ENCODE measurements around the gene ZNF557. TPM values are rescaled to one million over a fixed set of nuclear protein-coding genes. Genes with fewer than 3 reads are reported as not detected.

ZNF557 gene
- total and polyA plus RNA-seq, 4 experiments from 2014 or later = 0.94 to 33.2 (median 21.0) TPM

GRCh38 chr19:7099597-7099921, 30.1 kb downstream of the ZNF557 start:
- intact Hi-C loops (cut with micrococcal nuclease) = loop anchor here (1.0 kb wide), 1 partner anchor 30 kb away; the partner anchor contains the start of gene ZNF557
- POLR2A ChIA-PET (ENCODE audit: partially characterized antibody) = interaction anchor here (0.6 to 1.9 kb wide), 14 partner anchors 14 to 845 kb away, joined by 3 to 31 read pairs (median 6); partner anchors contain the start of genes ARHGEF18, MAP2K7, PET100 and TRAPPC5
- Mint-ChIP-seq H3K36me3 (peaks cover 16 to 18% of the 10 kb centered on the region in 2 donors), H3K9me3 (peaks cover 0 to 33% (median 22%) of the 10 kb centered on the region in 8 donors), H3K4me3 (peak overlapping the region; percentile 84 to 96 (median 92)), H3K27me3 (peaks cover 0 to 3% of the 10 kb centered on the region in 2 donors), H3K4me1 (peaks cover 13 to 40% (median 27%) of the 10 kb centered on the region in 4 donors), H3K27ac (peak overlapping the region; percentile 62 to 98 (median 93))
- Histone ChIP-seq H3K4me1 (ENCODE audit: insufficient read depth, low read length) (peaks cover 23% of the 10 kb centered on the region), H3K9me3 (ENCODE audit: control insufficient read depth in 1 of 2, low read length in 2 of 2) (no peaks in the 10 kb centered on the region), H3K27me3 (ENCODE audit: insufficient read depth, low read length) (no peaks in the 10 kb centered on the region), H3K36me3 (ENCODE audit: insufficient read depth, low read length) (no peaks in the 10 kb centered on the region), H3K27ac (ENCODE audit: low read depth, low read length) (peak overlapping the region; percentile 86), H3K4me3 (ENCODE audit: low read length in 2 of 2) (peak overlapping the region; percentile 57 to 86)
- CTCF ChIA-PET (ENCODE audit: partially characterized antibody) = interaction anchor here (0.5 to 1.6 kb wide), 8 partner anchors 29 to 701 kb away, joined by 3 to 5 read pairs (median 4); partner anchors contain the start of gene ZNF557
- DNase-seq = no peak

- peaks cover 5 to 10% of the 10 kb centered on the region in 2 donors for H3K36me3 Mint-ChIP-seq
- peaks cover 13 to 40% (median 27%) of the 10 kb centered on the region in 4 donors for H3K4me1 Mint-ChIP-seq
- intact Hi-C loops (cut with micrococcal nuclease) = loop anchor here (1.0 to 2.0 kb wide), 4 partner anchors 225 to 579 kb away; partner anchors contain the start of gene TRAPPC5
- DNase-seq = peak; percentile 43 to 58 (median 48)
- peak overlapping the region; percentile 41 to 78 (median 70) for H3K4me3 Mint-ChIP-seq
- CTCF ChIA-PET (ENCODE audit: partially characterized antibody) = interaction anchor here (0.6 to 2.7 kb wide), 16 partner anchors 10 to 1139 kb away, joined by 3 to 21 read pairs (median 4); partner anchors contain the start of genes TRAPPC5 and ZNF557
- H3K27me3 Mint-ChIP-seq = peaks cover 0 to 3% of the 10 kb centered on the region in 2 donors
- Histone ChIP-seq H3K4me3 (ENCODE audit: low read length in 2 of 2) (no peak overlapping the region), H3K36me3 (ENCODE audit: insufficient read depth, low read length) (no peaks in the 10 kb centered on the region), H3K27ac (ENCODE audit: low read depth, low read length) (no peak overlapping the region), H3K4me1 (ENCODE audit: insufficient read depth, low read length) (peaks cover 23% of the 10 kb centered on the region), H3K27me3 (ENCODE audit: insufficient read depth, low read length) (no peaks in the 10 kb centered on the region), H3K9me3 (ENCODE audit: control insufficient read depth in 1 of 2, low read length in 2 of 2) (no peaks in the 10 kb centered on the region)
- H3K27ac Mint-ChIP-seq = peak overlapping the region in 6 of 7 donors; percentile 53 to 83 (median 69)
- POLR2A ChIA-PET (ENCODE audit: partially characterized antibody) = interaction anchor here (1.0 to 1.8 kb wide), 3 partner anchors 240 to 247 kb away, joined by 5 to 9 read pairs (median 5); partner anchors contain the start of gene ARHGEF18
- peaks cover 0 to 17% (median 7%) of the 10 kb centered on the region in 8 donors for H3K9me3 Mint-ChIP-seq
Observed at GRCh38 chr19:7101498-7102253, 32.2 kb downstream of the ZNF557 start.

DNA sequence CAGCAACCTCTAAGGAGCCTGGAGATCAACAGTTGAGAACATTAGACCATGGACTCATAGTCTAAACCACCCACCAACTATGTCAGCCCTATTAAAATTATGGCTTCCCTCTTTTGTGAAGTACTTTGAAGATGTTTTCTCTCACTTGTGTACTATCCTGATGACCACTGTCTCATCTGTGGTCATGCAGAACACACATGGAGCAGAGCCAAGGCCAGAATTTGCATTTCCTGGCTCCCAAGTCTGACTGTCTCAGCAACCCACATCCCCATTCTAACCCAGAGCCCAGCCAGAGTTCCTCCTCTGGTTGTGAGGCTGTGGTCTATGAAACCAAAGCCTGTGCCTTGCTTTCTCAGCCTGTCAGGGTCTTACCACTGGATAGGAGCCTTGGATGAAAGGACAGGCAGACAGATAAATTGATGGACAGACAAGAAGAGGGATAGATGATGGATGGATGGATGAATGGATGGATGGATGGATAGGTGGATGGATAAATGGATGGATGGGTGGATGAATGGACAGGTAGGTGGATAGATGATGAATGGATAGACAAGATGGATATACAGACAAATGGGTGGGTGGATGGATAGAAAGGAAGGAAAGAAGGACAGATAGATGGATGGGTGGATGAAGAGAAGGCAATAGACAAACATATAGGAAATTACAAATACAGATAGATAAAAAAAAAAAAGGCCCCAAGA, 35.4 kb downstream of the ZNF557 start:
- intact Hi-C loops (cut with micrococcal nuclease) = no loop called here
- CTCF ChIA-PET (ENCODE audit: partially characterized antibody) = no interaction called here

GRCh38 chr19:7106711-7107657, 37.5 kb downstream of the ZNF557 start:
- H3K9me3 Mint-ChIP-seq = no peaks in the 10 kb centered on the region
- intact Hi-C loops (cut with micrococcal nuclease) = no loop called here
- H3K27ac Mint-ChIP-seq = no peak overlapping the region
- Histone ChIP-seq H3K9me3 (ENCODE audit: control insufficient read depth in 1 of 2, low read length in 2 of 2) (no peaks in the 10 kb centered on the region), H3K36me3 (ENCODE audit: insufficient read depth, low read length) (no peaks in the 10 kb centered on the region), H3K27ac (ENCODE audit: low read depth, low read length) (no peak overlapping the region), H3K27me3 (ENCODE audit: insufficient read depth, low read length) (no peaks in the 10 kb centered on the region), H3K4me3 (ENCODE audit: low read length in 2 of 2) (no peak overlapping the region), H3K4me1 (ENCODE audit: insufficient read depth, low read length) (peaks cover 3% of the 10 kb centered on the region)
- peaks cover 0 to 3% of the 10 kb centered on the region in 2 donors for H3K27me3 Mint-ChIP-seq
- H3K4me3 Mint-ChIP-seq = no peak overlapping the region
- no peak for DNase-seq
- ChIA-PET POLR2A (ENCODE audit: partially characterized antibody) (no interaction called here), CTCF (ENCODE audit: partially characterized antibody) (no interaction called here)
- peaks cover 3 to 6% (median 5%) of the 10 kb centered on the region in 4 donors for H3K4me1 Mint-ChIP-seq
- H3K36me3 Mint-ChIP-seq = no peaks in the 10 kb centered on the region

More for the DNA sequence above, 35.4 kb downstream of the ZNF557 start:
- Histone ChIP-seq H3K9me3 (ENCODE audit: control insufficient read depth in 1 of 2, low read length in 2 of 2) (no peaks in the 10 kb centered on the region), H3K27me3 (ENCODE audit: insufficient read depth, low read length) (no peaks in the 10 kb centered on the region), H3K36me3 (ENCODE audit: insufficient read depth, low read length) (no peaks in the 10 kb centered on the region), H3K4me1 (ENCODE audit: insufficient read depth, low read length) (peaks cover 11% of the 10 kb centered on the region), H3K4me3 (ENCODE audit: low read length in 2 of 2) (no peak overlapping the region), H3K27ac (ENCODE audit: low read depth, low read length) (no peak overlapping the region)
- H3K4me1 Mint-ChIP-seq = peaks cover 10 to 23% (median 13%) of the 10 kb centered on the region in 4 donors
- POLR2A ChIA-PET (ENCODE audit: partially characterized antibody) = no interaction called here
- H3K27me3 Mint-ChIP-seq = peaks cover 0 to 3% of the 10 kb centered on the region in 2 donors
- no peaks in the 10 kb centered on the region for H3K36me3 Mint-ChIP-seq
- H3K27ac Mint-ChIP-seq = no peak overlapping the region
- H3K4me3 Mint-ChIP-seq = no peak overlapping the region
- no peaks in the 10 kb centered on the region for H3K9me3 Mint-ChIP-seq
- DNase-seq = no peak

- no peaks in the 10 kb centered on the region for H3K9me3 ChIP-seq (ENCODE audit: control insufficient read depth in 1 of 2, low read length in 2 of 2)
- H3K4me1 ChIP-seq (ENCODE audit: insufficient read depth, low read length) = no peaks in the 10 kb centered on the region
- Mint-ChIP-seq H3K27ac (no peak overlapping the region), H3K9me3 (peaks cover 0 to 5% (median 2%) of the 10 kb centered on the region in 8 donors), H3K27me3 (peaks cover 3 to 6% of the 10 kb centered on the region in 2 donors), H3K4me3 (no peak overlapping the region), H3K4me1 (no peaks in the 10 kb centered on the region), H3K36me3 (no peaks in the 10 kb centered on the region)
- H3K4me3 ChIP-seq (ENCODE audit: low read length in 2 of 2) = no peak overlapping the region
- ChIA-PET POLR2A (ENCODE audit: partially characterized antibody) (no interaction called here), CTCF (ENCODE audit: partially characterized antibody) (interaction anchor here (1.4 kb wide), 1 partner anchor 40 kb away, joined by 4 read pairs; no protein-coding TSS in a partner anchor)
- no peaks in the 10 kb centered on the region for H3K36me3 ChIP-seq (ENCODE audit: insufficient read depth, low read length)
- intact Hi-C loops (cut with micrococcal nuclease) = no loop called here
- H3K27me3 ChIP-seq (ENCODE audit: insufficient read depth, low read length) = no peaks in the 10 kb centered on the region
- H3K27ac ChIP-seq (ENCODE audit: low read depth, low read length) = no peak overlapping the region
- DNase-seq = no peak
Observed at GRCh38 chr19:7109678-7110289, 40.3 kb downstream of the ZNF557 start.

- Histone ChIP-seq H3K4me3 (ENCODE audit: low read length in 2 of 2) (no peak overlapping the region), H3K4me1 (ENCODE audit: insufficient read depth, low read length) (no peaks in the 10 kb centered on the region), H3K36me3 (ENCODE audit: insufficient read depth, low read length) (no peaks in the 10 kb centered on the region), H3K9me3 (ENCODE audit: control insufficient read depth in 1 of 2, low read length in 2 of 2) (no peaks in the 10 kb centered on the region), H3K27ac (ENCODE audit: low read depth, low read length) (no peak overlapping the region), H3K27me3 (ENCODE audit: insufficient read depth, low read length) (peaks cover 3% of the 10 kb centered on the region)
- H3K27ac Mint-ChIP-seq = no peak overlapping the region
- no peaks in the 10 kb centered on the region for H3K36me3 Mint-ChIP-seq
- CTCF ChIA-PET (ENCODE audit: partially characterized antibody) = no interaction called here
- no peak overlapping the region for H3K4me3 Mint-ChIP-seq
- intact Hi-C loops (cut with micrococcal nuclease) = no loop called here
- H3K4me1 Mint-ChIP-seq = no peaks in the 10 kb centered on the region
- no peak for DNase-seq
- H3K9me3 Mint-ChIP-seq = peaks cover 0 to 5% (median 2%) of the 10 kb centered on the region in 8 donors
- POLR2A ChIA-PET (ENCODE audit: partially characterized antibody) = no interaction called here
- peaks cover 5 to 7% of the 10 kb centered on the region in 2 donors for H3K27me3 Mint-ChIP-seq
Observed at GRCh38 chr19:7112675-7113074, 43.2 kb downstream of the ZNF557 start.
